Neural cell (in vitro differentiated cells): Measurements from ENCODE around the gene ZAP70. TPM values are rescaled to one million over a fixed set of nuclear protein-coding genes. Genes with fewer than 3 reads are reported as not detected.
"Not testable (repeated sequence)": the region's sequence is repeated elsewhere in the genome, so short reads cannot be mapped to it uniquely, and the experiment has no call there.

Experiments
- H2AFZ ChIP-seq: fragments of 200-600, 300-800 bp; sonication (generic), shearing (Covaris generic); 2 replicates; pipeline ENCODE4 v1.6.0; 2014; ENCODE audit warnings: low read depth, mild to moderate bottlenecking, antibody characterized with exemption, low read length, moderate library complexity
- H3F3A ChIP-seq: fragments of 200-600 bp; shearing (Covaris generic); 2 replicates; pipeline ENCODE4 v1.6.1; 2016; ENCODE audit warnings: mild to moderate bottlenecking, moderate library complexity, mixed read lengths, antibody characterized with exemption, low read length; ENCODE audit not compliant: insufficient read depth, poor library complexity, severe bottlenecking
- H3K27ac ChIP-seq: fragments of 200-600, 300-800 bp; sonication (generic), shearing (Covaris generic); 2 replicates; pipeline ENCODE4 v1.5.1; 2014; ENCODE audit warnings: mild to moderate bottlenecking, low read length, moderate library complexity
- H3K27me3 ChIP-seq: fragments of 300-800, 200-600 bp; sonication (generic), shearing (Covaris generic); 2 replicates; pipeline ENCODE4 v1.6.0; 2014; ENCODE audit warnings: mild to moderate bottlenecking, low read depth, low read length, moderate library complexity; ENCODE audit not compliant: insufficient read depth
- H3K36me3 ChIP-seq: fragments of 300-800, 200-600 bp; sonication (generic), shearing (Covaris generic); 2 replicates; pipeline ENCODE4 v1.5.1; 2014; ENCODE audit warnings: mild to moderate bottlenecking, antibody characterized with exemption, low read length, moderate library complexity; ENCODE audit not compliant: insufficient read depth
- H3K4me2 ChIP-seq: fragments of 300-800, 200-600 bp; sonication (generic), shearing (Covaris generic); 2 replicates; pipeline ENCODE4 v1.6.0; 2014; ENCODE audit warnings: mild to moderate bottlenecking, low read length
- H3K4me3 ChIP-seq: fragments of 300-800, 200-600 bp; sonication (generic), shearing (Covaris generic); 2 replicates; pipeline ENCODE4 v1.5.1; 2014; ENCODE audit warnings: mild to moderate bottlenecking, low read length, moderate library complexity
- H3K79me2 ChIP-seq: fragments of 200-600 bp; shearing (Covaris generic); replicated peaks from 2 replicates; pipeline ENCODE4 v1.6.0; 2014; ENCODE audit warnings: mild to moderate bottlenecking, low read length, moderate library complexity; ENCODE audit not compliant: insufficient read depth
- H3K9ac ChIP-seq: fragments of 300-800, 200-600 bp; sonication (generic), shearing (Covaris generic); 2 replicates; pipeline ENCODE4 v1.6.1; 2016; ENCODE audit warnings: mild to moderate bottlenecking, low read length, mixed read lengths
- H3K9me2 ChIP-seq: fragments of 200-600 bp; shearing (Covaris generic); 2 replicates; pipeline ENCODE4 v1.6.1; 2016; ENCODE audit warnings: mild to moderate bottlenecking, low read length, mixed read lengths; ENCODE audit not compliant: insufficient read depth
- H3K9me3 ChIP-seq: fragments of 200-600, 300-800 bp; sonication (generic), shearing (Covaris generic); 2 replicates; pipeline ENCODE4 v1.6.1; 2016; ENCODE audit warnings: mild to moderate bottlenecking, mixed run types, low read length, moderate library complexity, mixed read lengths
- H4K20me1 ChIP-seq: fragments of 200-600 bp; shearing (Covaris generic); 2 replicates; pipeline ENCODE4 v1.6.1; 2016; ENCODE audit warnings: mild to moderate bottlenecking, mixed run types; ENCODE audit not compliant: insufficient read depth
- EP300 ChIP-seq: fragments of 450-650 bp; conservative IDR thresholded peaks from 2 replicates; pipeline ENCODE4 v1.6.1; 2014; ENCODE audit warnings: antibody characterized with exemption, mild to moderate bottlenecking, moderate library complexity; ENCODE audit not compliant: poor library complexity, severe bottlenecking
- EZH2 ChIP-seq: fragments of 200-600, 300-800 bp; shearing (Covaris generic), sonication (generic); IDR thresholded peaks from 2 replicates; pipeline ENCODE4 v1.6.1; 2014; ENCODE audit warnings: antibody characterized with exemption, low read length, borderline replicate concordance, mild to moderate bottlenecking; ENCODE audit not compliant: insufficient read depth, poor library complexity, severe bottlenecking
- MXI1 ChIP-seq: fragments of 450-650 bp; conservative IDR thresholded peaks from 2 replicates; pipeline ENCODE4 v1.6.1; 2014; ENCODE audit warnings: antibody characterized with exemption, mild to moderate bottlenecking; ENCODE audit not compliant: poor library complexity, severe bottlenecking
- POLR2AphosphoS5 ChIP-seq: IDR thresholded peaks from 2 replicates; pipeline ENCODE4 v1.6.1; 2012
- RAD21 ChIP-seq: fragments of 450-650 bp; conservative IDR thresholded peaks from 2 replicates; pipeline ENCODE4 v1.6.1; 2014; ENCODE audit warnings: antibody characterized with exemption, mild to moderate bottlenecking, moderate library complexity
- REST ChIP-seq: IDR thresholded peaks from 2 replicates; pipeline ENCODE4 v1.6.1; 2012; ENCODE audit warnings: borderline replicate concordance
- SMC3 ChIP-seq: fragments of 450-650 bp; conservative IDR thresholded peaks from 2 replicates; pipeline ENCODE4 v1.6.1; 2014; ENCODE audit warnings: antibody characterized with exemption, mild to moderate bottlenecking, moderate library complexity; ENCODE audit not compliant: poor library complexity
- TAF1 ChIP-seq: IDR thresholded peaks from 2 replicates; pipeline ENCODE4 v1.6.1; 2012; ENCODE audit warnings: low read depth
- polyA plus RNA-seq: library from polyadenylated mRNA; depleted of rRNA; stranded (reverse); fragments of >200 nt; gene quantifications from 2 replicates; pipeline ENCODE4 v1.2.3, GENCODE V29; 2014
- TF ChIP-seq, protein P1 (sequence below): fragments of 450-650 bp; IDR thresholded peaks from 2 replicates; pipeline ENCODE4 v1.5.1; 2014; ENCODE audit warnings: antibody characterized with exemption, mild to moderate bottlenecking, moderate library complexity; ENCODE audit not compliant: poor library complexity, severe bottlenecking

Gene ZAP70
- polyA plus RNA-seq, 1 donor from 2014 or later: 0.59 TPM

DNA sequence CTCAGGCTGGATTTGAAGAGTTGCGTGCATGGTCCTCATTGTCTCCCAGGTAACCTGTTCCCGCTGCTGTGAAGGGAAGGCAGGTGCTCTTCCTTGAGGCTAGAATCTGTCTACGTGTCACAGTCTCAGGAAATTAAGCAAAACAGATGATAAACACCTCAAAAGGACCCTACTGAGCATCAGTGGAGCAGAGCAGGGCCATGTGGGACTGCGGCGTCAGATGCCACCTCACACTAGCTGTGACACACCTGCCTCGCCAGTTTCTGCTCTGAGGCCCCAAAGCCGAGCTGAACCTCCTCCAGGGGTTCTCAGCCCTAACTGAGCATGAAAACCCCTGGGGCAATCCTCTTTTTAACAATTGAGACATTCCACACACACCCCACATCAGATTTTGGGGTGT, 41.9 kb upstream of the ZAP70 start:
- H3K9me2 ChIP-seq: no peaks in the 10 kb centered on the region

GRCh38 chr2:97672606-97673140, 40.7 kb upstream of the ZAP70 start:
- H3K79me2 ChIP-seq, H3F3A ChIP-seq, H2AFZ ChIP-seq, H3K27ac ChIP-seq, H3K4me3 ChIP-seq, H3K9me3 ChIP-seq, H3K9me2 ChIP-seq, H3K27me3 ChIP-seq, H3K36me3 ChIP-seq, H3K9ac ChIP-seq, H3K4me2 ChIP-seq, H4K20me1 ChIP-seq: not testable (repeated sequence)

More for the DNA sequence above, 41.9 kb upstream of the ZAP70 start:
- H3K27me3 ChIP-seq: no peaks in the 10 kb centered on the region
- H2AFZ ChIP-seq: no peak overlapping the region
- no peak overlapping the region for H3K27ac ChIP-seq
- no peaks in the 10 kb centered on the region for H3F3A ChIP-seq
- H3K9ac ChIP-seq: no peak overlapping the region
- TF ChIP-seq EZH2: no peak
- TF ChIP-seq REST: no peak
- no peak for TF ChIP-seq RAD21
- no peak for TF ChIP-seq MXI1
- no peak for TF ChIP-seq SMC3
- no peak for TF ChIP-seq EP300
- TF ChIP-seq POLR2AphosphoS5: no peak
- no peak for TF ChIP-seq TAF1
- TF ChIP-seq, protein P1, sequence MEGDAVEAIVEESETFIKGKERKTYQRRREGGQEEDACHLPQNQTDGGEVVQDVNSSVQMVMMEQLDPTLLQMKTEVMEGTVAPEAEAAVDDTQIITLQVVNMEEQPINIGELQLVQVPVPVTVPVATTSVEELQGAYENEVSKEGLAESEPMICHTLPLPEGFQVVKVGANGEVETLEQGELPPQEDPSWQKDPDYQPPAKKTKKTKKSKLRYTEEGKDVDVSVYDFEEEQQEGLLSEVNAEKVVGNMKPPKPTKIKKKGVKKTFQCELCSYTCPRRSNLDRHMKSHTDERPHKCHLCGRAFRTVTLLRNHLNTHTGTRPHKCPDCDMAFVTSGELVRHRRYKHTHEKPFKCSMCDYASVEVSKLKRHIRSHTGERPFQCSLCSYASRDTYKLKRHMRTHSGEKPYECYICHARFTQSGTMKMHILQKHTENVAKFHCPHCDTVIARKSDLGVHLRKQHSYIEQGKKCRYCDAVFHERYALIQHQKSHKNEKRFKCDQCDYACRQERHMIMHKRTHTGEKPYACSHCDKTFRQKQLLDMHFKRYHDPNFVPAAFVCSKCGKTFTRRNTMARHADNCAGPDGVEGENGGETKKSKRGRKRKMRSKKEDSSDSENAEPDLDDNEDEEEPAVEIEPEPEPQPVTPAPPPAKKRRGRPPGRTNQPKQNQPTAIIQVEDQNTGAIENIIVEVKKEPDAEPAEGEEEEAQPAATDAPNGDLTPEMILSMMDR: no peak
- no peak overlapping the region for H3K4me2 ChIP-seq
- no peaks in the 10 kb centered on the region for H3K79me2 ChIP-seq
- H4K20me1 ChIP-seq: no peaks in the 10 kb centered on the region
- no peaks in the 10 kb centered on the region for H3K9me3 ChIP-seq
- H3K36me3 ChIP-seq: no peaks in the 10 kb centered on the region
- no peak overlapping the region for H3K4me3 ChIP-seq
